ENCODE data around the gene AK9. TPM values are rescaled to one million over a fixed set of nuclear protein-coding genes. Genes with fewer than 3 reads are reported as not detected.

AK9 gene
- total and polyA plus RNA-seq, 2 of the 8 experiments (the other 6 are each of a cell fraction or from before 2014, with no cell fraction given): 1.8 to 2.2 TPM

- FAIRE-seq (no peak), DNase-seq (ENCODE audit: low read depth in 1 of 2, low spot score in 2 of 2) (no peak)
- Histone ChIP-seq H3K79me1 (ENCODE audit: low read depth, low read length) (no peaks in the 10 kb centered on the region), H3K4ac (replicated peaks; ENCODE audit: insufficient read length, low read depth, low read length) (no peak overlapping the region), H3K27ac (ENCODE audit: low read depth, low read length) (no peak overlapping the region), H3K4me3 (ENCODE audit: extremely low read depth in 1 of 4, insufficient read depth in 2 of 4, low read depth in 3 of 4, low read length in 4 of 4) (no peak overlapping the region), H2BK15ac (ENCODE audit: low read length) (no peak overlapping the region), H4K5ac (ENCODE audit: insufficient read length, low read depth, low read length) (no peak overlapping the region), H4K20me1 (replicated peaks in 1 of 2; ENCODE audit: control insufficient read depth in 1 of 2, insufficient read depth in 2 of 2, low read length in 2 of 2) (no peaks in the 10 kb centered on the region), H3K36me3 (ENCODE audit: control insufficient read depth in 2 of 4, insufficient read depth in 4 of 4, low read length in 3 of 4) (no peaks in the 10 kb centered on the region), H3K79me2 (ENCODE audit: control insufficient read depth in 1 of 2, insufficient read depth in 2 of 2, low read length in 2 of 2) (no peaks in the 10 kb centered on the region), H3K23ac (ENCODE audit: insufficient read length) (no peak overlapping the region), H4K8ac (ENCODE audit: extremely low read depth, insufficient read depth, low read length) (no peak overlapping the region), H3K4me1 (replicated peaks in 1 of 4; ENCODE audit: control insufficient read depth in 3 of 4, insufficient read depth in 4 of 4, low read length in 3 of 4) (peaks cover 0 to 3% (median 0%) of the 10 kb centered on the region in 4 experiments; a peak in 1 of 7 replicates), H3K56ac (replicated peaks; ENCODE audit: insufficient read length, low read depth, low read length) (no peak overlapping the region), H2AK5ac (ENCODE audit: low read depth, low read length) (no peak overlapping the region), H2BK12ac (ENCODE audit: low read depth, low read length) (peak overlapping the region; percentile 29; the same call in 1 of the 2 replicates), H3K23me2 (ENCODE audit: low read depth, low read length) (no peaks in the 10 kb centered on the region), H3K18ac (ENCODE audit: extremely low read depth, low read length) (no peak overlapping the region), H2BK5ac (ENCODE audit: low read depth, low read length) (no peak overlapping the region), H2AFZ (ENCODE audit: low read length) (0 out of 2 replicates have a peak overlapping the region, but pooled peaks have one; percentile 33), H2BK20ac (ENCODE audit: low read length) (no peak overlapping the region), H2BK120ac (replicated peaks; ENCODE audit: low read depth, low read length) (no peak overlapping the region), H3K14ac (ENCODE audit: insufficient read length) (no peak overlapping the region), H4K91ac (replicated peaks; ENCODE audit: insufficient read length, low read length) (no peak overlapping the region), H3K9ac (replicated peaks in 1 of 4; ENCODE audit: extremely low read depth in 1 of 4, low read depth in 3 of 4, low read length in 3 of 4) (no peak overlapping the region), H3K27me3 (replicated peaks in 1 of 4; ENCODE audit: control insufficient read depth in 3 of 4, extremely low read depth in 1 of 4, insufficient read depth in 3 of 4, low read length in 3 of 4) (no peaks in the 10 kb centered on the region), H3K4me2 (ENCODE audit: insufficient read depth in 1 of 2, low read depth in 2 of 2, low read length in 2 of 2) (no peak overlapping the region), H3K9me3 (ENCODE audit: insufficient read depth in 2 of 2, low read depth in 1 of 2, low read length in 1 of 2) (no peaks in the 10 kb centered on the region)
- CTCF ChIA-PET (ENCODE audit: partially characterized antibody): interaction anchor here (1.2 to 2.3 kb wide), 5 partner anchors 10 to 509 kb away, joined by 3 to 8 read pairs (median 3); no protein-coding TSS in a partner anchor
- WGBS, 2 experiments (ENCODE audit: extremely low coverage in 1 of 2, insufficient coverage in 1 of 2, insufficient read length in 1 of 2, insufficient replicate concordance in 2 of 2, low coverage in 1 of 2, low lambda C conversion rate in 2 of 2, missing lambda C conversion rate in 1 of 2): 91% methylated on average over 6 of the region's 6 CpGs; no CpG with 5 or more reads in 1 of the 2 experiments
- POLR2A ChIA-PET (ENCODE audit: partially characterized antibody): no interaction called here
- no peak for TF ChIP-seq E2F6 (IDR thresholded peaks at IDR 0.05)
- TF ChIP-seq CBX5 (IDR thresholded peaks at IDR 0.05; ENCODE audit: low read depth, low read length): no peak
- TF ChIP-seq TCF12 (IDR thresholded peaks at IDR 0.05; ENCODE audit: low read depth, low read length): no peak
- no peak for TF ChIP-seq FOSL1 (IDR thresholded peaks at IDR 0.05; ENCODE audit: insufficient read depth, low read depth, low read length)
- TF ChIP-seq RXRA (IDR thresholded peaks at IDR 0.05; ENCODE audit: insufficient read depth, low read depth, low read length): no peak
Measured at GRCh38 chr6:109531446-109531845, 159.6 kb downstream of the AK9 start.
